Measurements from ENCODE around the gene S100A14.

GRCh38 chr1:153635872-153636271 lies 19.7 kb upstream of the S100A14 start:
- TF ChIP-seq CTCF (conservative IDR thresholded peaks at IDR 0.05; ENCODE audit: low read depth, low read length) (no peak), BHLHE40 (IDR thresholded peaks at IDR 0.05; ENCODE audit: low read depth, low read length) (no peak), POLR2A (IDR thresholded peaks at IDR 0.05; ENCODE audit: low read depth, low read length) (no peak), MAFK (IDR thresholded peaks at IDR 0.05; ENCODE audit: low read depth, low read length) (no peak), CEBPB (IDR thresholded peaks at IDR 0.05; ENCODE audit: low read depth, low read length) (no peak), MXI1 (IDR thresholded peaks at IDR 0.05; ENCODE audit: borderline replicate concordance, low read depth, low read length) (no peak), USF2 (IDR thresholded peaks at IDR 0.05; ENCODE audit: low read depth, low read length) (no peak), RCOR1 (IDR thresholded peaks at IDR 0.05; ENCODE audit: insufficient replicate concordance, low read length) (no peak), RAD21 (IDR thresholded peaks at IDR 0.05; ENCODE audit: low read length) (no peak)
